Panc1 (cell line): ENCODE measurements around the gene PRR23A. TPM values are rescaled to one million over a fixed set of nuclear protein-coding genes. Genes with fewer than 3 reads are reported as not detected.
A peak's percentile ranks its signal among the peaks of the same experiment; 100 is the strongest.

Experiments
- ATAC-seq: fragments of 200-7000 bp; cut with Tn5 transposase; 2 replicates; pipeline ENCODE4 v1.9.1; 2020; ENCODE audit warnings: mild to moderate bottlenecking, moderate library complexity
- BruUV-seq: library from RNA; stranded (reverse); fragments of 400-500 nt; replicated peaks from 2 replicates; lab custom pipeline; 2021; lab: Mats Ljungman, UMichigan
- CTCF ChIA-PET: fragments of 300-600 bp; sonication (Branson Sonifier 250); formaldehyde crosslinking; loops from one replicate; lab custom pipeline; 2022; ENCODE audit warnings: antibody characterized with exemption; lab: Charles Lee
- POLR2A ChIA-PET: fragments of 300-600 bp; sonication (Branson Sonifier 250); formaldehyde crosslinking; loops from one replicate; lab custom pipeline; 2022; ENCODE audit warnings: antibody characterized with exemption; lab: Charles Lee
- DNase-seq: peaks from one replicate; pipeline ENCODE4 v3.0.0-alpha.2; 2010; ENCODE audit warnings: low read depth, low spot score
- H3K27ac ChIP-seq: 2 replicates; pipeline ENCODE4 v1.5.1; 2011; ENCODE audit warnings: mild to moderate bottlenecking, low read length, inconsistent platforms
- H3K27me3 ChIP-seq: fragments of 200-500 bp; sonication (Bioruptor generic); 2 replicates; pipeline ENCODE4 v1.6.0; 2014; ENCODE audit warnings: low read length, inconsistent platforms; ENCODE audit not compliant: control insufficient read depth, insufficient read depth
- H3K36me3 ChIP-seq: fragments of 200-500 bp; sonication (Bioruptor generic); 2 replicates; pipeline ENCODE4 v1.5.1; 2014; ENCODE audit warnings: inconsistent platforms, mild to moderate bottlenecking, low read length, moderate library complexity; ENCODE audit not compliant: control insufficient read depth, insufficient read depth
- H3K4me1 ChIP-seq: 2 replicates; pipeline ENCODE4 v1.5.1; 2011; ENCODE audit warnings: inconsistent platforms, mild to moderate bottlenecking, low read length, moderate library complexity; ENCODE audit not compliant: control insufficient read depth, insufficient read depth
- H3K4me3 ChIP-seq, 2 experiments: 2 replicates each; pipeline ENCODE4 v1.5.1; 2011 to 2012; ENCODE audit warnings: low read depth in 2 of 2, low read length in 2 of 2, mild to moderate bottlenecking in 2 of 2, inconsistent platforms in 1 of 2, moderate library complexity in 1 of 2
- H3K9me3 ChIP-seq: fragments of 200-500 bp; sonication (Bioruptor generic); 2 replicates; pipeline ENCODE4 v1.5.1; 2014; ENCODE audit warnings: low read depth, mild to moderate bottlenecking, inconsistent platforms, low read length, moderate library complexity; ENCODE audit not compliant: control insufficient read depth, insufficient read depth
- POLR2AphosphoS5 ChIP-seq: IDR thresholded peaks from 2 replicates; pipeline ENCODE4 v1.6.1; 2012; ENCODE audit warnings: mild to moderate bottlenecking, low read depth, low read length, moderate library complexity
- SIN3A ChIP-seq: IDR thresholded peaks from 2 replicates; pipeline ENCODE4 v1.6.1; 2012; ENCODE audit warnings: low read depth, mild to moderate bottlenecking, low read length, moderate library complexity, borderline replicate concordance; ENCODE audit not compliant: insufficient read depth
- TCF7L2 ChIP-seq: IDR thresholded peaks from 2 replicates; pipeline ENCODE4 v1.6.1; 2011; ENCODE audit warnings: mild to moderate bottlenecking, low read depth, low read length, inconsistent platforms
- in situ Hi-C: cut with HindIII; loops from 2 replicates; pipeline ENCODE4 v1.10.0; 2016; ENCODE audit warnings: low sequenced_read_pairs, low pct_unique_long_range_greater_than_20kb
- intact Hi-C: fragments of 100-400 bp; cut with micrococcal nuclease; formaldehyde crosslinking; loops from one replicate; pipeline ENCODE4 v1.10.0; 2022; ENCODE audit not compliant: unreplicated experiment
- total RNA-seq: library from RNA; stranded (reverse); gene quantifications from one replicate; pipeline ENCODE4 v1.2.1, GENCODE V29; 2021; ENCODE audit not compliant: unreplicated experiment
- TF ChIP-seq, protein P1 (sequence below), 2 experiments: IDR thresholded peaks; 2 replicates each; pipeline ENCODE4 v1.6.1; 2011 to 2012; ENCODE audit warnings: low read depth in 2 of 2, control low read depth in 1 of 2, low read length in 1 of 2, mild to moderate bottlenecking in 1 of 2, moderate library complexity in 1 of 2; ENCODE audit not compliant: insufficient read depth in 1 of 2
- TF ChIP-seq, protein P2 (sequence below): fragments of 450-650 bp; IDR thresholded peaks from 2 replicates; pipeline ENCODE4 v1.5.1; 2017; ENCODE audit warnings: mild to moderate bottlenecking

The PRR23A gene
- total RNA-seq, 1 experiment from 2014 or later: not detected

DNA sequence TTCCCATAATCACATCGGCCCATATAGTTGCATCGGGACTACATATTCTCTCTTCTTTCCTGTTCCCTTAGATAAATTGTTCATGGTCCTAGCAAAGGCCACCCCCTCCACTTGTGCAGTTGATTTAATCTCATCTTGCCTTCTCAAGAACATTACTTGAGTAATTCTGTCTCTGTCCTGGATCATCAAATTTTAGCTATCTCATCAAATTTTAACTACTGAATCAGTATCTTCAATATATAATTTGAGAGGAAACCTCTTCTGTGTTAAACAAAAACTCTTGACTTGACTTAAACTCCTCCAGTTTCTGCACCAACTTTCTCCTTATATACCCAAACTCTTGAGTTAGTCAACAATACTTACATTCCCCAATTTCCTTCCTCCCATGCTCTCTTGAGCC is 18.9 kb upstream of the PRR23A start:
- TF ChIP-seq SIN3A (no peak), TCF7L2 (no peak), POLR2AphosphoS5 (no peak)
- TF ChIP-seq, protein P1, sequence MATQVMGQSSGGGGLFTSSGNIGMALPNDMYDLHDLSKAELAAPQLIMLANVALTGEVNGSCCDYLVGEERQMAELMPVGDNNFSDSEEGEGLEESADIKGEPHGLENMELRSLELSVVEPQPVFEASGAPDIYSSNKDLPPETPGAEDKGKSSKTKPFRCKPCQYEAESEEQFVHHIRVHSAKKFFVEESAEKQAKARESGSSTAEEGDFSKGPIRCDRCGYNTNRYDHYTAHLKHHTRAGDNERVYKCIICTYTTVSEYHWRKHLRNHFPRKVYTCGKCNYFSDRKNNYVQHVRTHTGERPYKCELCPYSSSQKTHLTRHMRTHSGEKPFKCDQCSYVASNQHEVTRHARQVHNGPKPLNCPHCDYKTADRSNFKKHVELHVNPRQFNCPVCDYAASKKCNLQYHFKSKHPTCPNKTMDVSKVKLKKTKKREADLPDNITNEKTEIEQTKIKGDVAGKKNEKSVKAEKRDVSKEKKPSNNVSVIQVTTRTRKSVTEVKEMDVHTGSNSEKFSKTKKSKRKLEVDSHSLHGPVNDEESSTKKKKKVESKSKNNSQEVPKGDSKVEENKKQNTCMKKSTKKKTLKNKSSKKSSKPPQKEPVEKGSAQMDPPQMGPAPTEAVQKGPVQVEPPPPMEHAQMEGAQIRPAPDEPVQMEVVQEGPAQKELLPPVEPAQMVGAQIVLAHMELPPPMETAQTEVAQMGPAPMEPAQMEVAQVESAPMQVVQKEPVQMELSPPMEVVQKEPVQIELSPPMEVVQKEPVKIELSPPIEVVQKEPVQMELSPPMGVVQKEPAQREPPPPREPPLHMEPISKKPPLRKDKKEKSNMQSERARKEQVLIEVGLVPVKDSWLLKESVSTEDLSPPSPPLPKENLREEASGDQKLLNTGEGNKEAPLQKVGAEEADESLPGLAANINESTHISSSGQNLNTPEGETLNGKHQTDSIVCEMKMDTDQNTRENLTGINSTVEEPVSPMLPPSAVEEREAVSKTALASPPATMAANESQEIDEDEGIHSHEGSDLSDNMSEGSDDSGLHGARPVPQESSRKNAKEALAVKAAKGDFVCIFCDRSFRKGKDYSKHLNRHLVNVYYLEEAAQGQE (IDR thresholded peaks at IDR 0.05; ENCODE audit: insufficient read depth in 1 of 2, low read depth in 2 of 2, low read length in 1 of 2): no peak
- TF ChIP-seq, protein P2, sequence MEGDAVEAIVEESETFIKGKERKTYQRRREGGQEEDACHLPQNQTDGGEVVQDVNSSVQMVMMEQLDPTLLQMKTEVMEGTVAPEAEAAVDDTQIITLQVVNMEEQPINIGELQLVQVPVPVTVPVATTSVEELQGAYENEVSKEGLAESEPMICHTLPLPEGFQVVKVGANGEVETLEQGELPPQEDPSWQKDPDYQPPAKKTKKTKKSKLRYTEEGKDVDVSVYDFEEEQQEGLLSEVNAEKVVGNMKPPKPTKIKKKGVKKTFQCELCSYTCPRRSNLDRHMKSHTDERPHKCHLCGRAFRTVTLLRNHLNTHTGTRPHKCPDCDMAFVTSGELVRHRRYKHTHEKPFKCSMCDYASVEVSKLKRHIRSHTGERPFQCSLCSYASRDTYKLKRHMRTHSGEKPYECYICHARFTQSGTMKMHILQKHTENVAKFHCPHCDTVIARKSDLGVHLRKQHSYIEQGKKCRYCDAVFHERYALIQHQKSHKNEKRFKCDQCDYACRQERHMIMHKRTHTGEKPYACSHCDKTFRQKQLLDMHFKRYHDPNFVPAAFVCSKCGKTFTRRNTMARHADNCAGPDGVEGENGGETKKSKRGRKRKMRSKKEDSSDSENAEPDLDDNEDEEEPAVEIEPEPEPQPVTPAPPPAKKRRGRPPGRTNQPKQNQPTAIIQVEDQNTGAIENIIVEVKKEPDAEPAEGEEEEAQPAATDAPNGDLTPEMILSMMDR: no peak
- no TSS peak for BruUV-seq
- DNase-seq (no peak), ATAC-seq (no peak)
- Histone ChIP-seq H3K9me3 (no peaks in the 10 kb centered on the region), H3K4me3 (no peak overlapping the region), H3K27me3 (no peaks in the 10 kb centered on the region; the same call in 1 of the 2 replicates), H3K4me1 (no peaks in the 10 kb centered on the region), H3K36me3 (no peaks in the 10 kb centered on the region), H3K27ac (no peak overlapping the region)
- in situ Hi-C loops (no loop called here), intact Hi-C loops (no loop called here)
- ChIA-PET POLR2A (no interaction called here), CTCF (no interaction called here)

DNA sequence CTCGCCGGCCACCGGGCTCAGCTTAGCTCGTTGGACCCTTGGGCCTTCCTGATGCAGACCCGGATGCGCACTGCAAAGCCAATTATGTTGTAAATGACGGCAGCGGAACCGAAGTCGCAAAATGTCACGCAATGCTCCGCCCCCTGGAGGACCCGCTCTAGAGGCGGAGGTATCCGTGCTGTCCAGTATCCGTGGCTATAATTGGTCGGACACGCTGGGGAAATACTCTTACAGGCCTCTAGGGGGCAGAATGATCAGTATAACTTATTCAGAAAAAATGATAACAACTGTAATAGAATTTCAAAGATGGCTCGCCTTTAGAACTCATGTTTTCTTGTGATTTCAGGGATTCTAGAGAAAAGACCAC is 14.8 kb upstream of the PRR23A start, which contains the start of gene PRR23B:
Gene PRR23B (minus strand): TSS at position 59 of the 367 bp plus-strand sequence. CDS start 265 bp downstream, outside the sequence.
- ATAC-seq (no peak), DNase-seq (no peak)
- Histone ChIP-seq H3K4me1 (no peaks in the 10 kb centered on the region), H3K36me3 (no peaks in the 10 kb centered on the region), H3K4me3 (no peak within 1 kb of the TSS), H3K9me3 (no peaks in the 10 kb centered on the region), H3K27me3 (no peaks in the 10 kb centered on the region; the same call in 1 of the 2 replicates), H3K27ac (no peak within 1 kb of the TSS)
- POLR2A ChIA-PET: interaction anchor here (0.7 kb wide), 1 partner anchor 210 kb away, joined by 10 read pairs; no protein-coding TSS in a partner anchor
- no TSS peak for BruUV-seq
- CTCF ChIA-PET: no interaction called here
- in situ Hi-C loops: no loop called here
- intact Hi-C loops: no loop called here
- TF ChIP-seq SIN3A: no peak
- TF ChIP-seq, protein P2: peak; percentile 44
- TF ChIP-seq, protein P1 (IDR thresholded peaks at IDR 0.05; ENCODE audit: insufficient read depth in 1 of 2, low read depth in 2 of 2, low read length in 1 of 2): no peak
